Measurements from ENCODE around the gene PRSS2.

- TF ChIP-seq TCF7 (CRISPR knock-in tag; IDR thresholded peaks at IDR 0.05; ENCODE audit: low read depth), result no peak
- no peak for TF ChIP-seq E2F5 (CRISPR knock-in tag; IDR thresholded peaks at IDR 0.05)
- TF ChIP-seq ZNF219 (CRISPR knock-in tag; IDR thresholded peaks at IDR 0.05; ENCODE audit: borderline replicate concordance), result no peak
- TF ChIP-seq CTCF (IDR thresholded peaks at IDR 0.05), result no peak
- no peak for TF ChIP-seq ZNF423 (CRISPR knock-in tag; IDR thresholded peaks at IDR 0.05)
- TF ChIP-seq RELA (CRISPR knock-in tag; IDR thresholded peaks at IDR 0.05; ENCODE audit: borderline replicate concordance), result no peak
- TF ChIP-seq NR3C1 (CRISPR knock-in tag; conservative IDR thresholded peaks at IDR 0.05; ENCODE audit: low read depth), result no peak
- TF ChIP-seq MAX (CRISPR knock-in tag; IDR thresholded peaks at IDR 0.05), result no peak
- no peak for TF ChIP-seq NFYB (CRISPR knock-in tag; conservative IDR thresholded peaks at IDR 0.05; ENCODE audit: low read depth)
- TF ChIP-seq ZNF232 (CRISPR knock-in tag; IDR thresholded peaks at IDR 0.05), result no peak
- TF ChIP-seq ATF3 (CRISPR knock-in tag; conservative IDR thresholded peaks at IDR 0.05), result no peak
- no peak for TF ChIP-seq IRF2 (CRISPR knock-in tag; IDR thresholded peaks at IDR 0.05; ENCODE audit: borderline replicate concordance, low read depth)
- TF ChIP-seq ZNF425 (CRISPR knock-in tag; conservative IDR thresholded peaks at IDR 0.05), result no peak
Observed at GRCh38 chr7:142772673-142773072, 1.9 kb downstream of the PRSS2 start.
